ENCODE measurements around the gene SAMD4A. TPM values are rescaled to one million over a fixed set of nuclear protein-coding genes. Genes with fewer than 3 reads are reported as not detected.
"Not testable (repeated sequence)": the region's sequence is repeated elsewhere in the genome, so short reads cannot be mapped to it uniquely, and the experiment has no call there.

SAMD4A gene
- total RNA-seq, 2 experiments from 2014 or later, result 3.6 to 3.9 TPM

DNA sequence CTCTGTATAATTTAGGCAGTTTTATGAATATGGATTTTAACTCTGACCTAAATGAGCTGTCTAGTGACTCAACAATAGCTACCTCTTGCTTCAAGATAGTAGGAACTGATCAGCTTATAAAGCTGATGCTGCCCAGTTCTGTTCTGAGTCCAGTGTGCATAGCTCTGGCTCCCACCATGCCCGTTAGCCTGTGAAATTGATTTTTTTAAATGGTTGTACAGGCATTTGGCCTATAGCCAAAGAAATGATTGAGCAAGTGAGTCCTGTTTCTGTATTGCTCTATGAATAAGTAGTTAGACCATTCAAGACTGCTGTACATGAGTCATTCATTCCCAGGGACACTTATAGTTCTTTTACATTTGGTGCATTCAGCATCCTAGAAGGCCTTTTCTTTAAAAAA lies 36.4 kb downstream of the SAMD4A start:
- no peak overlapping the region for H3K27ac Mint-ChIP-seq
- H3K9me3 Mint-ChIP-seq (ENCODE audit: insufficient read depth), result no peaks in the 10 kb centered on the region
- no peaks in the 10 kb centered on the region for H3K36me3 Mint-ChIP-seq (ENCODE audit: low read depth)
- ATAC-seq, result no peak
- CTCF ChIA-PET, result no interaction called here
- H3K4me3 Mint-ChIP-seq, result no peak overlapping the region
- no peak for DNase-seq
- POLR2A ChIA-PET, result no interaction called here
- H3K27me3 Mint-ChIP-seq (ENCODE audit: low read depth), result peaks cover 2% of the 10 kb centered on the region
- H3K4me1 Mint-ChIP-seq (ENCODE audit: low read depth), result no peaks in the 10 kb centered on the region

DNA sequence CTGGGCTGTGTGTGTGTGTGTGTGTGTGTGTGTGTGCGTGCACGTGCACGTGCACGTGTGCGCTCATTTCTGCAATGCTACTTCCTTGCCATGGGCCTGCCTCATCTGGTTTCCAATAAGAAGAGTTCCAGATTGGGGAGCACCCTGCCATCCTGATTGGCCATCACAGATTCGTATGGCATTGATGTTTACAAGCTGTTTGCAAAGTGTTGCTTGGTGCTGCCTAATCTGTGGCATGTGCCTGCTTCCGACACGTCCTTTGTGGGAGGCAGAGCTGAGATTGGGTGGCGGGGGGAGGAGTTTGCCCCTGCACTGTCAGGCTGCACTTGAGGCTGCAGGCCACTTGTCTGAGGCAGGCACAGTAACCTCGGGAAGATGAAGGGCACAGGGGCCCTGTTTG lies 39.2 kb downstream of the SAMD4A start:
- no peak overlapping the region for H3K4me3 Mint-ChIP-seq
- H3K27ac Mint-ChIP-seq, result no peak overlapping the region
- H3K36me3 Mint-ChIP-seq (ENCODE audit: low read depth), result no peaks in the 10 kb centered on the region
- POLR2A ChIA-PET, result no interaction called here
- no peaks in the 10 kb centered on the region for H3K4me1 Mint-ChIP-seq (ENCODE audit: low read depth)
- no peaks in the 10 kb centered on the region for H3K9me3 Mint-ChIP-seq (ENCODE audit: insufficient read depth)
- DNase-seq, result no peak
- ATAC-seq, result no peak
- H3K27me3 Mint-ChIP-seq (ENCODE audit: low read depth), result peaks cover 3% of the 10 kb centered on the region
- CTCF ChIA-PET, result no interaction called here

DNA sequence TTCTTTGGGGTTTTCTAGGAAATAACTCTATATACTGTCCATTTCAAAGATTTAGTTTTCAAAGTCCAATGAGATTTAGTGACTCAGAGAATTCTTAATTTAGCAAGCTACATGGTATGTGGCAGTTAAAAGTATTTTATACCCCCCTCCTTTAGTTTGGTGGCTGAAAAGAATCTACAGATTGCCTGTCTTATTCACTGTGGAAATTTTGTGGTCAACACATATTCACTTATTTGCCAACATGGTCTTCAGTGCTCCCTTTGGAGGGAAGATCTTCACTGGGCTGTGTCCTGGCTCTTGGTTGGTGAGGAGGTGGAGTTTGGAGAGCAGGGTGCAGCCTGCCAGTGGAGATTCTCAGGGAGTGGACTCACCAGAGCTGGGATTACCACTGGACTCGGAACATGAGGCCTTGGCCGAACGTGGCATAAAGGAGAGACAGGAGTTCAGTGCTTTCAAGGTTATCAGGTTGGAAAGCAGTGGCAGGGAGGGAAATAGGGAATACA lies 39.8 kb downstream of the SAMD4A start:
- Mint-ChIP-seq H3K27me3 (ENCODE audit: low read depth) (peaks cover 3% of the 10 kb centered on the region), H3K4me3 (no peak overlapping the region), H3K36me3 (ENCODE audit: low read depth) (no peaks in the 10 kb centered on the region), H3K4me1 (ENCODE audit: low read depth) (no peaks in the 10 kb centered on the region), H3K9me3 (ENCODE audit: insufficient read depth) (no peaks in the 10 kb centered on the region), H3K27ac (no peak overlapping the region)
- ATAC-seq (no peak), DNase-seq (no peak)
- POLR2A ChIA-PET, result no interaction called here
- CTCF ChIA-PET, result no interaction called here

DNA sequence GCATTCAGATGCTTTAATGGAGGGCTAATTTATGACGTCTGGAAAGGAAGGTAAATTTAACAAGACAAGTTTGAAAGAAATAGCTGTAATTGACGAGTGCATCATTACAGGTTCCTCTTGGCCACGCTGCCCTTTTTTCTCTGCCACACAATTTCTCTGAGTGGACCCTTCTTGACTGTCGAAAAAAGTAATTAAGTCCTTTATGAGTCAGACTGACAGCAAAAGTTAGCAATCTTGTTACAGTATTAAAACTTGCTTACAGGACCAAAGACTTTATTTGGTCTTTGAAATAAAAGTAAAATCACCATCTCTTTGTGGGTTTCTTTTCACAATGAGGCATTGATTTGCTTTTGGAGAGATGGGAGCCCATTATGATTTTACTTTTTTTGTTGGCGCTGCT lies 42.6 kb downstream of the SAMD4A start:
- POLR2A ChIA-PET, result no interaction called here
- Mint-ChIP-seq H3K27ac (no peak overlapping the region), H3K27me3 (ENCODE audit: low read depth) (peaks cover 5% of the 10 kb centered on the region), H3K36me3 (ENCODE audit: low read depth) (no peaks in the 10 kb centered on the region), H3K4me1 (ENCODE audit: low read depth) (no peaks in the 10 kb centered on the region), H3K9me3 (ENCODE audit: insufficient read depth) (no peaks in the 10 kb centered on the region), H3K4me3 (no peak overlapping the region)
- DNase-seq, result no peak
- CTCF ChIA-PET, result interaction anchor here (0.8 to 1.1 kb wide), 2 partner anchors 22 to 46 kb away, joined by 3 read pairs; no protein-coding TSS in a partner anchor
- no peak for ATAC-seq

DNA sequence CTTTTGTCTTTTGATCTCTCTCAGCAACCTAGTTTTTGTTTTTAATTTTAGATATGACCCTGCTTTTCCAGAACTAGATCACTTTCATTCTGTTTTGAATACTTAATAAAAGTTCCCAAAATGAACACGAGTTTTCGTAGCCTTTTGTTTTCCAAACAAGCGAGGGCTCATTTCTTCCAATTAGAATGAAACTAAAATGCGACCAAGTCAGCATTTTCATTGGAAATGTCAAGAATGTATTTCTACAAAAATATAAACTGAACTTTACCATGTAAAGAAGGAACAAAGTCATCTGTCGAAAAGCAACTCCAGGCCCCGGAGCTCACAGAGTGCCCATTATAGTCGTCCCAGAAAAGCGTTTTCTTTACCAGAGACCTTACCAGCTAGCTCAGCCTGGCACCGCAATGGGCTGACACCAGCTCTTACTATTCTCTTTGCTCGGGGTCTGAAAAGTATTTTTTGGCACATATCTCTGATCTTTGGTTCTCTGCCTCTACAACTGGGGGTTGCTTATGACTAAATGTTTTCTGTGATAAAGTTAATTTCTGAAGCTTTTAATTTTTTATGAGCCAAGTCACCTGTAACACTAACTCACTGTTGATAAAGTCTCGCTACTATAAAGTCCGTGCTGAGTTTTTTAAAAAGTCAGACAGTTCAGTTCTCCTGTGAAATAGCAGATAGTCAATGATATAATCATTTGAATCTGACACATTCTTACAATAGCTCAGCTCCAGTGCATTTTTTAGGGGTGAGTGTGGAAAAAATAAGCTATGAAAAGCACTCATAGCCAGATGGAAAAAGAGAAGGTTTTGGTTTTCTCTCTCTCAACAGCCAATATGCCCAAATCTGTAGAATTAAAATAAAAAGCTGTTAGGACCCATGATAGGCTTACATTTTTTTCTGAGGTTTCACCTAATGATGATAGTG lies 43.4 kb downstream of the SAMD4A start:
- Mint-ChIP-seq H3K4me3 (no peak overlapping the region), H3K9me3 (ENCODE audit: insufficient read depth) (no peaks in the 10 kb centered on the region), H3K4me1 (ENCODE audit: low read depth) (no peaks in the 10 kb centered on the region), H3K27me3 (ENCODE audit: low read depth) (peaks cover 5% of the 10 kb centered on the region), H3K36me3 (ENCODE audit: low read depth) (no peaks in the 10 kb centered on the region), H3K27ac (no peak overlapping the region)
- ATAC-seq (no peak), DNase-seq (no peak)
- POLR2A ChIA-PET, result no interaction called here
- CTCF ChIA-PET, result interaction anchor here (0.8 to 1.1 kb wide), 2 partner anchors 21 to 46 kb away, joined by 3 read pairs; no protein-coding TSS in a partner anchor

DNA sequence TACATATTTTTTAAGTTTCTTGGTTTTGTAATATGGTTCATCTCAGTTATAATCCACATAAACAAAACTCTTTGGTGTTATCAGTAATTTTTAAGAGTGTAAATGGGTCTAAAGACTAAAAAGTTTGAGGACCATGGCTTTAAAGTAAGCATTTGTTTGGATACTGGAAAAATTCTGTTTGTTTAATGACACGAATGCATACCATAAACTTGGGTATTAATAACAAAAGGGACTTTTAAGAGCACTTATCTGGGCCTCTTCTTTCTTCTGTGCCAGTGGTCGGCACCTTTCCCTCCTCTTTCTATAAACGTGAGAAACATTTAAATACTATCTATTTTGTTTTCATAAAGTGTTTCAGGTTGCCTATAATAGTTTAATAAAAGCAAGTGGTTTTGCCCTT lies 47.4 kb downstream of the SAMD4A start:
- no peaks in the 10 kb centered on the region for H3K9me3 Mint-ChIP-seq (ENCODE audit: insufficient read depth)
- no peak overlapping the region for H3K27ac Mint-ChIP-seq
- no peak for DNase-seq
- POLR2A ChIA-PET, result interaction anchor here (0.5 kb wide), 1 partner anchor 26 kb away, joined by 5 read pairs; no protein-coding TSS in a partner anchor
- peaks cover 6% of the 10 kb centered on the region for H3K4me1 Mint-ChIP-seq (ENCODE audit: low read depth)
- H3K27me3 Mint-ChIP-seq (ENCODE audit: low read depth), result peaks cover 4% of the 10 kb centered on the region
- no peaks in the 10 kb centered on the region for H3K36me3 Mint-ChIP-seq (ENCODE audit: low read depth)
- H3K4me3 Mint-ChIP-seq, result no peak overlapping the region
- CTCF ChIA-PET, result no interaction called here
- no peak for ATAC-seq

DNA sequence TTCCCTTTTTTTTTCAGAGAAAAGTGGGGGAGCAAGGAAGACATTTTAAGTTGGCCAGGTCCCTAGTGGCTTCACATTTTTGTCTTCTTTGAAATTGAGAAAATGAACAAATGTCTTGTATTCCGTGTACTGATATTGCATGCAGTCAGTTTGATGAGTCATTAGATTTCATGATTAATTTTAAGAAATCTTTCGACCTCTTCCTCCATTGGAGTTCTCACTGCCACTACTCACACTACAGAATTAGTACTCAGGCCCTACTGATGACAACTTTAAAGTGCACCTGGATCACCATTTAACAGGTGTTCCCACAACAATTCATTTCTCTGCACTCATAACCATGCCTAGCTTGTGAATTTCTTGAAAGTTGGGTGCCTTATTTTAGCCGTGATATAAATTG lies 50.5 kb downstream of the SAMD4A start:
- Mint-ChIP-seq H3K4me3 (no peak overlapping the region), H3K4me1 (ENCODE audit: low read depth) (peaks cover 6% of the 10 kb centered on the region), H3K27me3 (ENCODE audit: low read depth) (peaks cover 4% of the 10 kb centered on the region), H3K36me3 (ENCODE audit: low read depth) (peaks cover 2% of the 10 kb centered on the region), H3K27ac (no peak overlapping the region), H3K9me3 (ENCODE audit: insufficient read depth) (peaks cover 10% of the 10 kb centered on the region)
- ChIA-PET CTCF (interaction anchor here (0.7 to 1.3 kb wide), 2 partner anchors 13 to 45 kb away, joined by 3 read pairs; no protein-coding TSS in a partner anchor), POLR2A (no interaction called here)
- ATAC-seq (no peak), DNase-seq (no peak)

DNA sequence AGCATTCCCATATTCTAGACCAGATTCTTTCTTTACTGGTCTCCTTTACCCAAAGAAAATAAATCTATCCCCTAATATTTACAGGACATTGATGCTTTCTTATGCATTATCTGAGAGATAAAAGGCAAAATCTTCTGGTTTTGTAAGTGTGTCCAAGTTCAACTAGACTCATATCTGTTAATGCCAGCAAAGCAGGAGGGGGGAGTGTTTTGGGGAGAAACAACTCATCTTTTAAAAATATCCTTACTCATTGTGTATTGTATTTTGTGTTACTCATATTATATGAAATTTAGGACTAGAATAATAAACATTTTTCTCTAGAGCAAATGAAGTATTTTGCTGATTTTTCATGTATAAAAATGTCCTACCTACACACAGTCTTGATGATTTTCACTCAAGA lies 54.8 kb downstream of the SAMD4A start:
- Mint-ChIP-seq H3K9me3 (ENCODE audit: insufficient read depth) (peaks cover 10% of the 10 kb centered on the region), H3K27ac (no peak overlapping the region), H3K36me3 (ENCODE audit: low read depth) (peaks cover 4% of the 10 kb centered on the region), H3K27me3 (ENCODE audit: low read depth) (no peaks in the 10 kb centered on the region), H3K4me1 (ENCODE audit: low read depth) (peaks cover 15% of the 10 kb centered on the region), H3K4me3 (no peak overlapping the region)
- ChIA-PET CTCF (interaction anchor here (0.7 kb wide), 1 partner anchor 53 kb away, joined by 3 read pairs; no protein-coding TSS in a partner anchor), POLR2A (no interaction called here)
- ATAC-seq, result no peak
- no peak for DNase-seq

DNA sequence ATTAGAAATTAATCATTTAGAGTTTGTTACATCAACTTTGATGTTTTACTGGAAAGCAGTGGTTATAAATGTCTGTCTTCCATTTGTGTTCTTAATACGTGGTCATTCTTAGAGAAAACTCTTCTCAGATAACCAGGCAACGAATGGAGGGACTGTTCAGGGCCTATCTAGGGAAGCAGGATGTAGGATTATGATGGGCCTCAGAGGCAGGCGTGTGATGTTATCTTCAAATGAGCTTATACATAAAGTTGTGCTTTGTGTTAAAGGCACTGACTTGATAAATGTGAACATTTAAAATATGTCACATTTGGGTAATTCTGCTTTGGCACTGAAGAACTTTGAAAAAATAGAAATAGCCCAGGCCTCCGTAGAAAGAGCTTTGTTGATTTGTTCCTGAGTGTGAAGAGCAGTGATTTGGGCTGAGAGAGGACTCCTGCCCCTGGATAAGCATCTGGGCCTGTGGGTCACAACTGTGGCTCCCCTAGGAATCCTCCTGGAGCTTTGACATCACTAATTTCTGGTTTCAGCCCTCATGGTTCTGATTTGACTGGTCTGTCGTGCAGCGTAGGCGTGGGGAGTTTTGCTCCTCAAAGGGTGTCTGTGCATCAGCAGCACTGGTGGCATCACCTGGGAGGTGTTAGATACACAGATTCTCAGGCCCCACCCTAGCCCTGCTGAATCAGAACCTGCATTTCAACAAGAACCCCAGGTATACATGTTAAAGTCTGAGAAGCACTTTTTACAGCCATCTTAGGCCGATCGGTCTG lies 55.4 kb downstream of the SAMD4A start:
- ChIA-PET POLR2A (no interaction called here), CTCF (interaction anchor here (0.7 kb wide), 1 partner anchor 54 kb away, joined by 3 read pairs; no protein-coding TSS in a partner anchor)
- H3K27ac Mint-ChIP-seq, result no peak overlapping the region

DNA sequence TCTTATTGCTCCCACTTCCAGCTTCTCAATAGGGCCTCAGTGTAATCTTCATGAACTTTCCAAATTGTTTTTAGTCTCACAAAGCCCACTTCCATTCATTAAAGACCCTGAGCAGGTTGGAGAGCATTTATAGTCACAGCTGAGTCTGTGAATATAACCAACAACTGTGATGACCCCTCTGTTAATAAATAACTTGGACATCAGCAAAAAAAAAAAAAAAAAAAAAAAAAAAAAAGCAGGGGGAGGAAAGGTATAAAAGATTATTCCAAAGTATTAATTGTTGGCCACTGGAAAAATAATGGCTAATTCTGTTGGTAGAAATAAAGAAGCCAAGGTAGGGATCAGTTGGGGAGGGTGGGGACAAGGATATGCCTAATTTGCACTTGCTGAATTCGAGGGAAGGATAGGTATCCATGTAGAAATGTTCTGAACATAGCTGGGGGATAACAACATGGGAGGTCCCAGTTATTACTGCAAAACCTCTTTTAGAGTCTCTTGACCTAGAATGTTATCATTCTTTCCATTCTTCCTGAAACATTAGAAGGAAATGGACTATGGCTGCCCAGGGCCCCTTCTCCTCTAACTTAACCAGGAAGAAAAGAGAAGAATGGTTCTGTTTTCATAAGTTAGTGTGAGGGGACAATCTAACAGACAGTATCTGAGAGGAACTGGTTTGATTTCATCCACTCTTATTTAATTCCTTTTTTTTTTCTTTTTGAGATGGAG lies 56.5 kb downstream of the SAMD4A start:
- CTCF ChIA-PET, result no interaction called here
- H3K4me1 Mint-ChIP-seq (ENCODE audit: low read depth), result peaks cover 27% of the 10 kb centered on the region
- H3K27ac Mint-ChIP-seq, result no peak overlapping the region
- DNase-seq (no peak), ATAC-seq (no peak)
- POLR2A ChIA-PET, result no interaction called here
- no peaks in the 10 kb centered on the region for H3K27me3 Mint-ChIP-seq (ENCODE audit: low read depth)
- peaks cover 4% of the 10 kb centered on the region for H3K36me3 Mint-ChIP-seq (ENCODE audit: low read depth)
- H3K9me3 Mint-ChIP-seq (ENCODE audit: insufficient read depth), result peaks cover 10% of the 10 kb centered on the region
- H3K4me3 Mint-ChIP-seq, result no peak overlapping the region

More for the DNA sequence above, 55.4 kb downstream of the SAMD4A start:
- ATAC-seq, result no peak
- Mint-ChIP-seq H3K4me3 (no peak overlapping the region), H3K4me1 (ENCODE audit: low read depth) (peaks cover 20% of the 10 kb centered on the region), H3K36me3 (ENCODE audit: low read depth) (peaks cover 4% of the 10 kb centered on the region), H3K9me3 (ENCODE audit: insufficient read depth) (peaks cover 10% of the 10 kb centered on the region), H3K27me3 (ENCODE audit: low read depth) (no peaks in the 10 kb centered on the region)
- DNase-seq, result no peak

DNA sequence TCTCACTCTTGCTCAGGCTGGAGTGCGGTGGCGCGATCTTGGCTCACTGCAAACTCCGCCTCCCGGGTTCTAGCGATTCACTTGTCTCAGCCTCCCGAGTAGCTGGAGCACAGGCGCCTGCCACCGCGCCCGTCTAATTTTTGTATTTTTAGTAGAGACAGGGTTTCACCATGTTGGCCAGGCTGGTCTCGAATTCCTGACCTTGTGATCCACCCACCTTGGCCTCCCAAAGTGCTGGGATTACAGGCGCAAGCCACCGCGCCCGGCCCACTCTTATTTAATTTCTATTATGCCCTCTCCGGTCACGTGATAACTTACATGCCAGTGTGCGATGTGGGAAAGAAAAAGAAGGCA lies 57.1 kb downstream of the SAMD4A start:
- H3K4me3 Mint-ChIP-seq; H3K36me3 Mint-ChIP-seq (ENCODE audit: low read depth); CTCF ChIA-PET; DNase-seq; H3K27me3 Mint-ChIP-seq (ENCODE audit: low read depth); H3K27ac Mint-ChIP-seq; ATAC-seq; POLR2A ChIA-PET: not testable (repeated sequence)
- Mint-ChIP-seq H3K9me3 (ENCODE audit: insufficient read depth) (peaks cover 10% of the 10 kb centered on the region), H3K4me1 (ENCODE audit: low read depth) (peaks cover 32% of the 10 kb centered on the region)

Data from activated CD8-positive, alpha-beta T cell treated with anti-CD3 and anti-CD28 coated beads, Interleukin-2, amount 10 ng/mL, durations not matched to agents 7 days and 5 days (primary cell).